ENCODE results near the gene MGAT4D. TPM values are rescaled to one million over a fixed set of nuclear protein-coding genes. Genes with fewer than 3 reads are reported as not detected.

MGAT4D gene
- total RNA-seq (not detected), polyA plus RNA-seq (not detected)

- no peak for DNase-seq
- peak within 1 kb of the TSS in 3 of 4 donors; percentile 21 to 47 (median 34) for H3K4me3 ChIP-seq
- H3K27ac ChIP-seq = no peak within 1 kb of the TSS
- intact Hi-C loops (cut with DNase I) = no loop called here
- no peaks in the 10 kb centered on the region for H3K9me3 ChIP-seq
- WGBS, 2 donors = 2 to 5% methylated on average over 68 of the region's 68 CpGs
- H3K4me1 ChIP-seq = peaks cover 0 to 8% (median 7%) of the 10 kb centered on the region in 4 donors
- peaks cover 9 to 38% (median 30%) of the 10 kb centered on the region in 3 donors for H3K27me3 ChIP-seq
- TF ChIP-seq POLR2AphosphoS5 (IDR thresholded peaks at IDR 0.05) (no peak), EP300 (IDR thresholded peaks at IDR 0.05) (no peak), CTCF (IDR thresholded peaks at IDR 0.05) (no peak), POLR2A (IDR thresholded peaks at IDR 0.05) (no peak)
- H3K36me3 ChIP-seq = no peaks in the 10 kb centered on the region
Observed at GRCh38 chr4:140497747-140498636, at the start of gene MGAT4D. Gene MGAT4D, minus strand, starts transcription at chr4:140498293. Its CDS starts 71 bp downstream, at chr4:140498222.

GRCh38 chr4:140533951-140534480 is 35.9 kb upstream of the MGAT4D start:
- H3K27me3 ChIP-seq = no peaks in the 10 kb centered on the region
- H3K9me3 ChIP-seq = no peaks in the 10 kb centered on the region
- intact Hi-C loops (cut with DNase I) = no loop called here
- WGBS, 2 donors = 91 to 92% methylated on average over 4 of the region's 4 CpGs
- H3K36me3 ChIP-seq = peaks cover 0 to 33% (median 3%) of the 10 kb centered on the region in 4 donors
- no peak overlapping the region for H3K4me3 ChIP-seq
- H3K27ac ChIP-seq = no peak overlapping the region
- H3K4me1 ChIP-seq = no peaks in the 10 kb centered on the region
- no peak for DNase-seq
- TF ChIP-seq POLR2A (IDR thresholded peaks at IDR 0.05) (no peak), CTCF (IDR thresholded peaks at IDR 0.05) (no peak), POLR2AphosphoS5 (IDR thresholded peaks at IDR 0.05) (no peak), EP300 (IDR thresholded peaks at IDR 0.05) (no peak)

GRCh38 chr4:140529434-140529833 is 31.3 kb upstream of the MGAT4D start:
- H3K9me3 ChIP-seq = no peaks in the 10 kb centered on the region
- H3K27me3 ChIP-seq = no peaks in the 10 kb centered on the region
- H3K4me1 ChIP-seq = peaks cover 0 to 16% (median 10%) of the 10 kb centered on the region in 4 donors
- no peak for TF ChIP-seq POLR2A (IDR thresholded peaks at IDR 0.05)
- no peak for TF ChIP-seq POLR2AphosphoS5 (IDR thresholded peaks at IDR 0.05)
- TF ChIP-seq EP300 (IDR thresholded peaks at IDR 0.05) = no peak
- WGBS, 2 donors = 35 to 74% methylated on average over 1 of the region's 1 CpG
- no peak for DNase-seq
- H3K27ac ChIP-seq = no peak overlapping the region
- H3K36me3 ChIP-seq = peaks cover 0 to 10% (median 2%) of the 10 kb centered on the region in 4 donors
- intact Hi-C loops (cut with DNase I) = no loop called here
- no peak overlapping the region for H3K4me3 ChIP-seq

GRCh38 chr4:140523857-140524742 is 26.0 kb upstream of the MGAT4D start, which contains the start of gene ELMOD2:
Gene ELMOD2, plus strand, starts transcription at chr4:140524168. Its CDS starts 1,261 bp downstream, at chr4:140525429.
- 0 to 1% methylated on average over 77 of the region's 77 CpGs for WGBS, 2 donors
- peaks cover 0 to 16% (median 13%) of the 10 kb centered on the region in 4 donors for H3K4me1 ChIP-seq
- H3K9me3 ChIP-seq = no peaks in the 10 kb centered on the region
- H3K4me3 ChIP-seq = peak within 1 kb of the TSS; percentile 84 to 95 (median 89)
- peak; percentile 99 for DNase-seq
- peaks cover 0 to 10% (median 2%) of the 10 kb centered on the region in 4 donors for H3K36me3 ChIP-seq
- no peak for TF ChIP-seq EP300 (IDR thresholded peaks at IDR 0.05)
- peak; percentile 73 to 82 (median 78) for TF ChIP-seq CTCF (IDR thresholded peaks at IDR 0.05)
- peak in 3 of 4 donors; percentile 79 to 83 (median 80) for TF ChIP-seq POLR2AphosphoS5 (IDR thresholded peaks at IDR 0.05)
- H3K27ac ChIP-seq = peak within 1 kb of the TSS; percentile 88 to 92 (median 90)
- no peaks in the 10 kb centered on the region for H3K27me3 ChIP-seq
- intact Hi-C loops (cut with DNase I) = loop anchor here (5.0 kb wide), 3 partner anchors 152 to 613 kb away; partner anchors contain the start of gene SCOC
